ENCODE results near the gene CSF2. TPM values are rescaled to one million over a fixed set of nuclear protein-coding genes. Genes with fewer than 3 reads are reported as not detected.

CSF2 gene
- total and polyA plus RNA-seq, 2 of the 4 experiments (the other 2 are of a cell fraction) = 0.31 TPM; not detected in 1

DNA sequence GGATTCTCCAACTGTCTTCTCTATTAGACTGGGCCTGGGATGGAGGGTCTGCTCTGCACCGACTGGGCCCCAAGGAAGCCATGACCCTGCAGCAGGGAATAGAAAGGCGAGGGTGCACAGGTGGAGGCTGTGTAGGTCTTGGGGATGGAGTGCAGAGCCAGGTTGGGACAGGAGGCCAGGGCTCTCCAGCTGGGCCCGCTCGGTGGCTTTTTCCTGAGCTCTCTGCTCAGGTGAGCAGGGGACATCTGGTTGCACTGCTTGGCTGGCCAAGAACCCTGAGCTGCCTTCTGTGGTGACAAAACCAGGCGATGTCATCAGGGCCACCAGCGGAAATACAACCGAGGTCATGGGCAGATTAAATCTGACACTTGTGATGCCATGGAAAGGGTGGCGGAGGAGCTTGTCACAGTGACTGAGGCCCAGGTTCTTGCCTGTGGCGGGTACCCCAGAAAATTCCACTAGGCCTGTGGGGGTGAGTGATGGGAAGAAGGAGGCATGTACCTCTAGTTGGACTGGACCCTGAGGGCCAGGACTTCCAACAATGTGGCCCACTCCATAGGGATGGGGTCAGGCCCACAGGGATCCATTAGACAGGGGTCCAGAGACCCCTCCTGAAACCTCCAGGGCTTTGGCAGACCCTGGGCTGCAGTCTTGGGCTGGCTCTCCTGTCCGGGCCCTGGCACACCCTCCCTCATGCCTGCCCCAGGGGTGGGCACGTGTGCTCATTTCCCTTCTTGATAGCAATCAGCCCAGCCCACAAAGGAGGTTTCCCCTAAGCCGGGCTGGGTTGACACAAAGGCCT is 17.6 kb upstream of the CSF2 start:
- dilution Hi-C loops (cut with HindIII; ENCODE audit: low sequenced_read_pairs, unreplicated experiment) = no loop called here
- H3K36me3 ChIP-seq (ENCODE audit: control insufficient read depth, insufficient read depth, low read length) = no peaks in the 10 kb centered on the region
- no peak overlapping the region for H3K18ac ChIP-seq (ENCODE audit: low read depth, low read length)
- 81% methylated on average over 8 of the region's 12 CpGs; no CpG with 5 or more reads in 1 of the 2 experiments for WGBS, 2 experiments (ENCODE audit: extremely low coverage in 2 of 2, insufficient read length in 1 of 2)
- H2AFZ ChIP-seq (replicated peaks; ENCODE audit: low read length, poor library complexity) = no peak overlapping the region
- ATAC-seq (ENCODE audit: low read depth) (no peak), DNase-seq (no peak)
- no peak overlapping the region for H2BK5ac ChIP-seq (ENCODE audit: low read depth, low read length, poor library complexity, severe bottlenecking)
- H4K5ac ChIP-seq (ENCODE audit: low read depth, low read length) = no peak overlapping the region
- H3K4ac ChIP-seq (ENCODE audit: low read depth, low read length) = no peak overlapping the region
- no peak overlapping the region for H3K9ac ChIP-seq (ENCODE audit: low read depth, low read length)
- H4K20me1 ChIP-seq (ENCODE audit: insufficient read depth, low read length) = no peaks in the 10 kb centered on the region
- H3K9me1 ChIP-seq (ENCODE audit: insufficient read depth, low read length) = no peaks in the 10 kb centered on the region
- H4K8ac ChIP-seq (ENCODE audit: low read depth in 2 of 2, low read length in 2 of 2) = no peak overlapping the region
- no peak overlapping the region for H2BK20ac ChIP-seq (ENCODE audit: low read depth, low read length)
- CTCF ChIA-PET = no interaction called here
- H2AK9ac ChIP-seq (replicated peaks; ENCODE audit: low read depth, low read length, poor library complexity) = no peak overlapping the region
- H2AK5ac ChIP-seq (ENCODE audit: low read depth, low read length) = no peak overlapping the region
- no peak overlapping the region for H2BK120ac ChIP-seq (ENCODE audit: low read depth, low read length)
- no peaks in the 10 kb centered on the region for H3K79me1 ChIP-seq (ENCODE audit: low read depth in 1 of 2, low read length in 2 of 2)
- TF ChIP-seq FOS (IDR thresholded peaks at IDR 0.05; ENCODE audit: low read depth, low read length) (no peak), RAD21 (IDR thresholded peaks at IDR 0.05; ENCODE audit: low read length) (no peak), MXI1 (IDR thresholded peaks at IDR 0.05; ENCODE audit: borderline replicate concordance, low read depth, low read length) (no peak), MAZ (IDR thresholded peaks at IDR 0.05; ENCODE audit: borderline replicate concordance, low read depth, low read length) (no peak), NFE2L2 (IDR thresholded peaks at IDR 0.05; ENCODE audit: low read depth, low read length) (no peak), BHLHE40 (IDR thresholded peaks at IDR 0.05; ENCODE audit: low read depth, low read length) (no peak), CEBPB (IDR thresholded peaks at IDR 0.05; ENCODE audit: low read depth, low read length) (no peak), POLR2A (IDR thresholded peaks at IDR 0.05; ENCODE audit: low read depth, low read length) (no peak), MAFK (IDR thresholded peaks at IDR 0.05; ENCODE audit: low read depth, low read length) (no peak), SMC3 (IDR thresholded peaks at IDR 0.05; ENCODE audit: low read depth, low read length) (no peak), RCOR1 (IDR thresholded peaks at IDR 0.05; ENCODE audit: insufficient replicate concordance, low read length) (no peak), RFX5 (IDR thresholded peaks at IDR 0.05; ENCODE audit: low read depth, low read length) (no peak), CHD1 (IDR thresholded peaks at IDR 0.05; ENCODE audit: low read depth, low read length) (no peak)
- TF ChIP-seq, protein P1, sequence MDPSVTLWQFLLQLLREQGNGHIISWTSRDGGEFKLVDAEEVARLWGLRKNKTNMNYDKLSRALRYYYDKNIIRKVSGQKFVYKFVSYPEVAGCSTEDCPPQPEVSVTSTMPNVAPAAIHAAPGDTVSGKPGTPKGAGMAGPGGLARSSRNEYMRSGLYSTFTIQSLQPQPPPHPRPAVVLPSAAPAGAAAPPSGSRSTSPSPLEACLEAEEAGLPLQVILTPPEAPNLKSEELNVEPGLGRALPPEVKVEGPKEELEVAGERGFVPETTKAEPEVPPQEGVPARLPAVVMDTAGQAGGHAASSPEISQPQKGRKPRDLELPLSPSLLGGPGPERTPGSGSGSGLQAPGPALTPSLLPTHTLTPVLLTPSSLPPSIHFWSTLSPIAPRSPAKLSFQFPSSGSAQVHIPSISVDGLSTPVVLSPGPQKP (IDR thresholded peaks at IDR 0.05; ENCODE audit: borderline replicate concordance, low read depth, low read length) = no peak
- TF ChIP-seq, protein P2, sequence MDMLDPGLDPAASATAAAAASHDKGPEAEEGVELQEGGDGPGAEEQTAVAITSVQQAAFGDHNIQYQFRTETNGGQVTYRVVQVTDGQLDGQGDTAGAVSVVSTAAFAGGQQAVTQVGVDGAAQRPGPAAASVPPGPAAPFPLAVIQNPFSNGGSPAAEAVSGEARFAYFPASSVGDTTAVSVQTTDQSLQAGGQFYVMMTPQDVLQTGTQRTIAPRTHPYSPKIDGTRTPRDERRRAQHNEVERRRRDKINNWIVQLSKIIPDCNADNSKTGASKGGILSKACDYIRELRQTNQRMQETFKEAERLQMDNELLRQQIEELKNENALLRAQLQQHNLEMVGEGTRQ (IDR thresholded peaks at IDR 0.05; ENCODE audit: low read depth, low read length) = no peak
- TF ChIP-seq, protein P3, sequence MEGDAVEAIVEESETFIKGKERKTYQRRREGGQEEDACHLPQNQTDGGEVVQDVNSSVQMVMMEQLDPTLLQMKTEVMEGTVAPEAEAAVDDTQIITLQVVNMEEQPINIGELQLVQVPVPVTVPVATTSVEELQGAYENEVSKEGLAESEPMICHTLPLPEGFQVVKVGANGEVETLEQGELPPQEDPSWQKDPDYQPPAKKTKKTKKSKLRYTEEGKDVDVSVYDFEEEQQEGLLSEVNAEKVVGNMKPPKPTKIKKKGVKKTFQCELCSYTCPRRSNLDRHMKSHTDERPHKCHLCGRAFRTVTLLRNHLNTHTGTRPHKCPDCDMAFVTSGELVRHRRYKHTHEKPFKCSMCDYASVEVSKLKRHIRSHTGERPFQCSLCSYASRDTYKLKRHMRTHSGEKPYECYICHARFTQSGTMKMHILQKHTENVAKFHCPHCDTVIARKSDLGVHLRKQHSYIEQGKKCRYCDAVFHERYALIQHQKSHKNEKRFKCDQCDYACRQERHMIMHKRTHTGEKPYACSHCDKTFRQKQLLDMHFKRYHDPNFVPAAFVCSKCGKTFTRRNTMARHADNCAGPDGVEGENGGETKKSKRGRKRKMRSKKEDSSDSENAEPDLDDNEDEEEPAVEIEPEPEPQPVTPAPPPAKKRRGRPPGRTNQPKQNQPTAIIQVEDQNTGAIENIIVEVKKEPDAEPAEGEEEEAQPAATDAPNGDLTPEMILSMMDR (conservative IDR thresholded peaks at IDR 0.05; ENCODE audit: low read depth, low read length) = no peak
- H3K27me3 ChIP-seq (ENCODE audit: control insufficient read depth, insufficient read depth, low read length) = peaks cover 39% of the 10 kb centered on the region
- no peaks in the 10 kb centered on the region for H3K4me1 ChIP-seq (ENCODE audit: control insufficient read depth, insufficient read depth, low read length)
- no peaks in the 10 kb centered on the region for H3K9me3 ChIP-seq (ENCODE audit: control insufficient read depth, insufficient read depth, low read length)
- H3K4me3 ChIP-seq (ENCODE audit: insufficient read depth, low read depth, low read length) = no peak overlapping the region
- no peak overlapping the region for H3K56ac ChIP-seq (ENCODE audit: extremely low read depth, insufficient read depth, low read length)
- BruUV-seq (replicated peaks) = no TSS peak
- no peak overlapping the region for H3K14ac ChIP-seq (replicated peaks; ENCODE audit: low read depth, low read length)
- POLR2A ChIA-PET (ENCODE audit: unreplicated experiment) = no interaction called here
- no peak overlapping the region for H4K91ac ChIP-seq (ENCODE audit: insufficient read depth, low read depth, low read length)
- no peak overlapping the region for H2BK15ac ChIP-seq (ENCODE audit: low read depth, low read length)
- no peak overlapping the region for H3K23ac ChIP-seq (ENCODE audit: low read depth, low read length)
- H3K4me2 ChIP-seq (ENCODE audit: low read depth, low read length) = no peak overlapping the region
- H3K27ac ChIP-seq (ENCODE audit: insufficient read depth, low read length) = no peak overlapping the region
- intact Hi-C loops (cut with micrococcal nuclease) = no loop called here
- in situ Hi-C loops (cut with MboI; ENCODE audit: low sequenced_read_pairs) = no loop called here
